Skeletal muscle tissue (tissue), 4 donors: ENCODE results near the gene TMEM150C. TPM values are rescaled to one million over a fixed set of nuclear protein-coding genes. Genes with fewer than 3 reads are reported as not detected.
"Not testable (repeated sequence)": the region's sequence is repeated elsewhere in the genome, so short reads cannot be mapped to it uniquely, and the experiment has no call there.

Experiments used
- H3K27ac ChIP-seq: one replicate; pipeline ENCODE4 v1.7.0; 2013; ENCODE audit warnings: mild to moderate bottlenecking, low read depth, low read length, inconsistent platforms
- H3K27me3 ChIP-seq, 3 donors: one replicate each; pipeline ENCODE4 v1.7.0; 2013; ENCODE audit warnings: low read length in 3 of 3; ENCODE audit not compliant: control insufficient read depth in 3 of 3, insufficient read depth in 3 of 3
- H3K36me3 ChIP-seq, 3 donors: one replicate each; pipeline ENCODE4 v1.7.0; 2013; ENCODE audit warnings: low read length in 3 of 3; ENCODE audit not compliant: control insufficient read depth in 3 of 3, insufficient read depth in 3 of 3
- H3K4me1 ChIP-seq, 3 donors: one replicate each; pipeline ENCODE4 v1.7.0; 2013; ENCODE audit warnings: low read length in 3 of 3, mild to moderate bottlenecking in 3 of 3; ENCODE audit not compliant: control insufficient read depth in 3 of 3, insufficient read depth in 3 of 3
- H3K4me3 ChIP-seq, 3 donors: one replicate each; pipeline ENCODE4 v1.7.0; 2013; ENCODE audit warnings: low read length in 3 of 3
- H3K9ac ChIP-seq, 3 donors: one replicate each; pipeline ENCODE4 v1.7.0; 2013; ENCODE audit warnings: low read length in 3 of 3, mild to moderate bottlenecking in 3 of 3, moderate library complexity in 2 of 3, low read depth in 1 of 3
- H3K9me3 ChIP-seq, 3 donors: one replicate each; pipeline ENCODE4 v1.7.0; 2013; ENCODE audit warnings: low read length in 3 of 3; ENCODE audit not compliant: control insufficient read depth in 3 of 3
- total RNA-seq: library from RNA; depleted of rRNA; stranded (reverse); fragments of >200 nt; gene quantifications from one replicate; pipeline ENCODE4 v1.2.3, GENCODE V29; 2014
- donor health status: Osteomylitis.

TMEM150C gene
- total RNA-seq, 1 donor from 2014 or later = 4.2 TPM

DNA sequence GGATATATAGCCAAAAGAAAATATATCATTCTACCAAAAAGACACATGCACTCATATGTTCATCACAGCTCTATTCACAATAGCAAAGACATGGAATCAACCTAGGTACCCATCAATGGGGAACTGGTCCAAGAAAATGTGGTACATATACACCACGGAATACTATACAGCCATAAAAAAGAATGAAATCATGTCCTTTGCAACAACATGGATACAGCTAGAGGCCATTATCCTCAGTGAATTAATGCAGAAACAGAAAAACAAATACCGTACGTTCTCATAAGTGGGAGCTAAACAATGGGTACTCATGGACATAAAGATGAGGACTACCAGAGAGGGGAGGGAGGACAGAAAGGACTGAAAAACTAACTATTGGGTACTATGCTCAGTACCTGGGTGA, 13.9 kb downstream of the TMEM150C start:
- H3K27ac ChIP-seq, H3K27me3 ChIP-seq, H3K9me3 ChIP-seq, H3K9ac ChIP-seq, H3K36me3 ChIP-seq, H3K4me3 ChIP-seq, H3K4me1 ChIP-seq: not testable (repeated sequence)

DNA sequence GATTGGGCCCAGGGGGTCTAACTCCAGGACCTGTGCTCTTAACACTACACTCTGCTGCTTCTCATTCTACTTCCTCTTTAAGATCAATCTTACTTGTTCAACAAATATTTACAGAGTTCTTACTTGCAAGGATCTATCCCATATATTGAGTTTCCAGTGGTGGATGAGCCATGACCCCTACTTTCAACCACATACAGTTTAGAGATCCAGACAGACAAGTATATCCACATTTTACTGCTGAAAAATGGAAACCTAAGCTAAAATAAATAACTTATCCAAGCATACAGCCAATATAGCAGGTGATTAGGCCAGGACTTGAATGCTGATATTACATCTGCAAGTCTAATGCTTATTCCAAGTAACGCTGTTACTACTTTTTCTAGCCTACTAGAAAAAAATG, 18.7 kb downstream of the TMEM150C start:
- H3K27me3 ChIP-seq = no peaks in the 10 kb centered on the region
- H3K27ac ChIP-seq = no peak overlapping the region
- no peaks in the 10 kb centered on the region for H3K36me3 ChIP-seq
- no peak overlapping the region for H3K4me3 ChIP-seq
- H3K9ac ChIP-seq = no peak overlapping the region
- no peaks in the 10 kb centered on the region for H3K9me3 ChIP-seq
- H3K4me1 ChIP-seq = no peaks in the 10 kb centered on the region

- Histone ChIP-seq H3K27ac (no peak overlapping the region), H3K4me1 (no peaks in the 10 kb centered on the region), H3K27me3 (no peaks in the 10 kb centered on the region), H3K9me3 (no peaks in the 10 kb centered on the region), H3K36me3 (no peaks in the 10 kb centered on the region), H3K9ac (no peak overlapping the region), H3K4me3 (no peak overlapping the region)
Observed at GRCh38 chr4:82542642-82543041, 19.1 kb downstream of the TMEM150C start.

DNA sequence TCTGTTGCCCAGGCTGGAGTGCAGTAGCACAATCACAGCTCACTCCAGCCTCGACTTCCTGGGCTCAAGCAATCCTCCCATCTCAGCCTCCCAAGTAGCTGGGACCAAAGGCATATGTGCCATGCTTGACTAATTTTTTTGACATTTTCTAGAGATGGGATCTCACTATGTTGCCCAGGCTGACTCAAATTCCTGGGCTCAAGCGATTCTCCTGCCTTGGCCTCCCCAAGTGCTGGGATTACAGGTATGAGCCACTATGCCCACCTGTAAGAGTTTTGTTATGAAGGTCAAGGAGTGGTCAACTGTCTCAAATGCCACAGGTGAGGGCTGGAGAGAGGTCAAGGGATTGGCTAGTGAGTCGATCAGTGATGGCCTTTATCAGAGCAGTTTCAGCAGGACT, 32.5 kb downstream of the TMEM150C start:
- H3K4me3 ChIP-seq = no peak overlapping the region
- H3K36me3 ChIP-seq = peaks cover 0 to 5% (median 0%) of the 10 kb centered on the region in 3 donors
- no peak overlapping the region for H3K27ac ChIP-seq
- no peaks in the 10 kb centered on the region for H3K4me1 ChIP-seq
- H3K9ac ChIP-seq = no peak overlapping the region
- no peaks in the 10 kb centered on the region for H3K27me3 ChIP-seq
- H3K9me3 ChIP-seq = no peaks in the 10 kb centered on the region

- Histone ChIP-seq H3K9ac (no peak overlapping the region), H3K27ac (no peak overlapping the region), H3K9me3 (no peaks in the 10 kb centered on the region), H3K36me3 (peaks cover 0 to 5% (median 0%) of the 10 kb centered on the region in 3 donors), H3K4me1 (no peaks in the 10 kb centered on the region), H3K4me3 (no peak overlapping the region), H3K27me3 (no peaks in the 10 kb centered on the region)
Observed at GRCh38 chr4:82528868-82529267, 32.9 kb downstream of the TMEM150C start.

DNA sequence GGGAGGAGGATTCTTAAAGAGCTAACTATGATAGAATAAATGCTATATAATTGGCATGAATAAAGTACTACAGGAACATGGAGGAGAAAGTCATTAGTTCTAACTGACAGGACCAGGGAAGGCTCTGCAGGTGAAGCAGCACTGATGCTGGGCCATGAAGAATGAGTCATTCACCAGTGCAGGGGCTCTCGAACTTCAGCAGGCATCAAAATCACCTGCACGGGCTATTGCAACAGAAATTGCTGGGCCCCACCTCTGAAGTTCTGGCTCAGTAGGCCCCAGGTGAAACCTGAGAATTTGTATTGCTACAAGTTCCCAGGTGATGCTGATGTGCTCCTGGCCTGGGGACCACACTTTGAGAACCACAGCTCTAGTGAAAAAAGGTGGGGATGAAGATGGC, 33.7 kb downstream of the TMEM150C start:
- Histone ChIP-seq H3K4me3 (no peak overlapping the region), H3K4me1 (no peaks in the 10 kb centered on the region), H3K9ac (no peak overlapping the region)

GRCh38 chr4:82525307-82525911, 36.4 kb downstream of the TMEM150C start:
- H3K36me3 ChIP-seq = peaks cover 0 to 5% (median 0%) of the 10 kb centered on the region in 3 donors
- H3K4me3 ChIP-seq = no peak overlapping the region
- no peaks in the 10 kb centered on the region for H3K9me3 ChIP-seq
- H3K27me3 ChIP-seq = no peaks in the 10 kb centered on the region
- H3K9ac ChIP-seq = no peak overlapping the region
- H3K4me1 ChIP-seq = no peaks in the 10 kb centered on the region
- no peak overlapping the region for H3K27ac ChIP-seq

More for the DNA sequence above, 33.7 kb downstream of the TMEM150C start:
- peaks cover 0 to 5% (median 0%) of the 10 kb centered on the region in 3 donors for H3K36me3 ChIP-seq
- H3K27me3 ChIP-seq = no peaks in the 10 kb centered on the region
- H3K27ac ChIP-seq = no peak overlapping the region
- H3K9me3 ChIP-seq = no peaks in the 10 kb centered on the region

- Histone ChIP-seq H3K9me3 (no peaks in the 10 kb centered on the region), H3K9ac (no peak overlapping the region), H3K27me3 (no peaks in the 10 kb centered on the region), H3K27ac (no peak overlapping the region), H3K4me3 (no peak overlapping the region), H3K4me1 (no peaks in the 10 kb centered on the region), H3K36me3 (peaks cover 0 to 5% (median 0%) of the 10 kb centered on the region in 3 donors)
Observed at GRCh38 chr4:82524570-82525152, 37.1 kb downstream of the TMEM150C start.

- no peaks in the 10 kb centered on the region for H3K9me3 ChIP-seq
- H3K36me3 ChIP-seq = peaks cover 0 to 5% (median 0%) of the 10 kb centered on the region in 3 donors
- H3K4me1 ChIP-seq = no peaks in the 10 kb centered on the region
- no peak overlapping the region for H3K27ac ChIP-seq
- no peaks in the 10 kb centered on the region for H3K27me3 ChIP-seq
- H3K9ac ChIP-seq = no peak overlapping the region
- no peak overlapping the region for H3K4me3 ChIP-seq
Observed at GRCh38 chr4:82523179-82523578, 38.6 kb downstream of the TMEM150C start.

- Histone ChIP-seq H3K9ac (no peak overlapping the region), H3K27me3 (no peaks in the 10 kb centered on the region), H3K4me1 (no peaks in the 10 kb centered on the region), H3K36me3 (peaks cover 0 to 5% (median 0%) of the 10 kb centered on the region in 3 donors), H3K27ac (no peak overlapping the region), H3K9me3 (no peaks in the 10 kb centered on the region), H3K4me3 (no peak overlapping the region)
Observed at GRCh38 chr4:82522472-82522871, 39.3 kb downstream of the TMEM150C start.
